K562 (cell line): ENCODE data around the gene UGT1A5. TPM values are rescaled to one million over a fixed set of nuclear protein-coding genes. Genes with fewer than 3 reads are reported as not detected.
A peak's percentile ranks its signal among the peaks of the same experiment; 100 is the strongest.

Experiments
- BCOR ChIP-seq: fragments of 450-650 bp; IDR thresholded peaks from 2 replicates; pipeline ENCODE4 v1.6.1; 2016
- FOS ChIP-seq: IDR thresholded peaks from 3 replicates; pipeline ENCODE4 v1.6.1; 2011; ENCODE audit not compliant: insufficient read length; ENCODE audit errors: extremely low read depth
- FOXK1 ChIP-seq: sonication (generic); formaldehyde crosslinking; IDR thresholded peaks from 2 replicates; pipeline ENCODE4 v1.8.0; 2022; ENCODE audit warnings: missing genetic modification reagents, mild to moderate bottlenecking, borderline replicate concordance
- L3MBTL2 ChIP-seq: fragments of 450-650 bp; IDR thresholded peaks from 2 replicates; pipeline ENCODE4 v1.6.1; 2016; ENCODE audit warnings: mild to moderate bottlenecking, moderate library complexity
- PHF21A ChIP-seq: fragments of 450-650 bp; IDR thresholded peaks from 2 replicates; pipeline ENCODE4 v1.6.1; 2017; ENCODE audit warnings: low read depth, borderline replicate concordance
- RBFOX2 ChIP-seq: fragments of 200-400 bp; formaldehyde crosslinking; IDR thresholded peaks from 2 replicates; pipeline ENCODE4 v1.6.1; 2017; ENCODE audit warnings: low read depth, mild to moderate bottlenecking, low read length, moderate library complexity
- SUPT5H ChIP-seq: fragments of 450-650 bp; IDR thresholded peaks from 2 replicates; pipeline ENCODE4 v1.6.1; 2016
- ZBTB2 ChIP-seq: fragments of 450-650 bp; IDR thresholded peaks from 2 replicates; pipeline ENCODE4 v1.6.1; 2016; ENCODE audit warnings: antibody characterized with exemption
- polyA plus RNA-seq, 8 experiments: library from polyadenylated mRNA; depleted of rRNA in 4 of 8; stranded (reverse) in 5 of 8; unstranded in 3 of 8; fragments of >200 nt; fragmentation: Nextera tagmentation in 2 of 8; fragmentation: Illumina TruSeq in 1 of 8; extraction: Ambion mirVana in 2 of 8; extraction: Trizol in 1 of 8; gene quantifications; 2 replicates each; pipeline versions ENCODE4 v1.2.1 to v1.2.3, GENCODE V29; 2011 to 2014; ENCODE audit warnings: inconsistent platforms in 1 of 8, missing spikeins in 1 of 8
- total RNA-seq, 7 experiments: library from RNA; depleted of rRNA in 6 of 7; stranded (reverse); fragments of >200 nt in 6 of 7; fragmentation: Illumina TruSeq in 2 of 7; extraction: Trizol in 2 of 7; gene quantifications; 2 replicates each; pipeline versions ENCODE4 v1.2.1 to v1.2.3, GENCODE V29; 2011 to 2021; ENCODE audit warnings: low replicate concordance in 1 of 7
- TF ChIP-seq, protein P1 (sequence below): sonication (generic); formaldehyde crosslinking; IDR thresholded peaks from 2 replicates; pipeline ENCODE4 v1.4.0; 2020; ENCODE audit warnings: mild to moderate bottlenecking, missing genetic modification reagents
- TF ChIP-seq, protein P2 (sequence below): fragments of 250-450 bp; sonication (Bioruptor Pico); IDR thresholded peaks from 2 replicates; pipeline ENCODE4 v1.5.0; 2021
- TF ChIP-seq, protein P3 (sequence below): fragments of 450-650 bp; formaldehyde crosslinking; conservative IDR thresholded peaks from 2 replicates; pipeline ENCODE4 v1.4.0; 2022; ENCODE audit warnings: mild to moderate bottlenecking, missing genetic modification characterization
- TF ChIP-seq, protein P4 (sequence below): sonication (generic); formaldehyde crosslinking; IDR thresholded peaks from 2 replicates; pipeline ENCODE4 v1.8.0; 2022; ENCODE audit warnings: mild to moderate bottlenecking, missing genetic modification reagents

The UGT1A5 gene
- total and polyA plus RNA-seq, 9 of the 15 experiments (the other 6 are each of a cell fraction or from before 2014, with no cell fraction given), result not detected

- TF ChIP-seq, protein P1, sequence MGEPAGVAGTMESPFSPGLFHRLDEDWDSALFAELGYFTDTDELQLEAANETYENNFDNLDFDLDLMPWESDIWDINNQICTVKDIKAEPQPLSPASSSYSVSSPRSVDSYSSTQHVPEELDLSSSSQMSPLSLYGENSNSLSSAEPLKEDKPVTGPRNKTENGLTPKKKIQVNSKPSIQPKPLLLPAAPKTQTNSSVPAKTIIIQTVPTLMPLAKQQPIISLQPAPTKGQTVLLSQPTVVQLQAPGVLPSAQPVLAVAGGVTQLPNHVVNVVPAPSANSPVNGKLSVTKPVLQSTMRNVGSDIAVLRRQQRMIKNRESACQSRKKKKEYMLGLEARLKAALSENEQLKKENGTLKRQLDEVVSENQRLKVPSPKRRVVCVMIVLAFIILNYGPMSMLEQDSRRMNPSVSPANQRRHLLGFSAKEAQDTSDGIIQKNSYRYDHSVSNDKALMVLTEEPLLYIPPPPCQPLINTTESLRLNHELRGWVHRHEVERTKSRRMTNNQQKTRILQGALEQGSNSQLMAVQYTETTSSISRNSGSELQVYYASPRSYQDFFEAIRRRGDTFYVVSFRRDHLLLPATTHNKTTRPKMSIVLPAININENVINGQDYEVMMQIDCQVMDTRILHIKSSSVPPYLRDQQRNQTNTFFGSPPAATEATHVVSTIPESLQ (CRISPR knock-in tag), result no peak
- TF ChIP-seq L3MBTL2 (peak; percentile 57; the same call in 1 of the 2 replicates), FOXK1 (no peak), PHF21A (no peak), BCOR (no peak), ZBTB2 (no peak), SUPT5H (no peak), FOS (no peak), RBFOX2 (0 out of 2 replicates have a peak, but pooled peaks have one; percentile 16)
- TF ChIP-seq, protein P2, sequence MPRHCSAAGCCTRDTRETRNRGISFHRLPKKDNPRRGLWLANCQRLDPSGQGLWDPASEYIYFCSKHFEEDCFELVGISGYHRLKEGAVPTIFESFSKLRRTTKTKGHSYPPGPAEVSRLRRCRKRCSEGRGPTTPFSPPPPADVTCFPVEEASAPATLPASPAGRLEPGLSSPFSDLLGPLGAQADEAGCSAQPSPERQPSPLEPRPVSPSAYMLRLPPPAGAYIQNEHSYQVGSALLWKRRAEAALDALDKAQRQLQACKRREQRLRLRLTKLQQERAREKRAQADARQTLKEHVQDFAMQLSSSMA, result no peak
- TF ChIP-seq, protein P3, sequence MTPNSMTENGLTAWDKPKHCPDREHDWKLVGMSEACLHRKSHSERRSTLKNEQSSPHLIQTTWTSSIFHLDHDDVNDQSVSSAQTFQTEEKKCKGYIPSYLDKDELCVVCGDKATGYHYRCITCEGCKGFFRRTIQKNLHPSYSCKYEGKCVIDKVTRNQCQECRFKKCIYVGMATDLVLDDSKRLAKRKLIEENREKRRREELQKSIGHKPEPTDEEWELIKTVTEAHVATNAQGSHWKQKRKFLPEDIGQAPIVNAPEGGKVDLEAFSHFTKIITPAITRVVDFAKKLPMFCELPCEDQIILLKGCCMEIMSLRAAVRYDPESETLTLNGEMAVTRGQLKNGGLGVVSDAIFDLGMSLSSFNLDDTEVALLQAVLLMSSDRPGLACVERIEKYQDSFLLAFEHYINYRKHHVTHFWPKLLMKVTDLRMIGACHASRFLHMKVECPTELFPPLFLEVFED (CRISPR knock-in tag), result no peak
- TF ChIP-seq, protein P4, sequence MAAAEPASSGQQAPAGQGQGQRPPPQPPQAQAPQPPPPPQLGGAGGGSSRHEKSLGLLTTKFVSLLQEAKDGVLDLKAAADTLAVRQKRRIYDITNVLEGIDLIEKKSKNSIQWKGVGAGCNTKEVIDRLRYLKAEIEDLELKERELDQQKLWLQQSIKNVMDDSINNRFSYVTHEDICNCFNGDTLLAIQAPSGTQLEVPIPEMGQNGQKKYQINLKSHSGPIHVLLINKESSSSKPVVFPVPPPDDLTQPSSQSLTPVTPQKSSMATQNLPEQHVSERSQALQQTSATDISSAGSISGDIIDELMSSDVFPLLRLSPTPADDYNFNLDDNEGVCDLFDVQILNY (CRISPR knock-in tag), result no peak
These were observed 31.0 kb downstream of the UGT1A5 start (continued) for GRCh38 chr2:233743464-233744259.
